H1 (cell line): ENCODE results near the gene OSTC. TPM values are rescaled to one million over a fixed set of nuclear protein-coding genes. Genes with fewer than 3 reads are reported as not detected.

Source experiments
- CTCF ChIA-PET: fragments of 300-600 bp; sonication (Branson Sonifier 250); formaldehyde crosslinking; loops from one replicate; lab custom pipeline; 2021; ENCODE audit not compliant: partially characterized antibody; lab: Charles Lee
- POLR2A ChIA-PET: fragments of 300-600 bp; sonication (Branson Sonifier 250); formaldehyde crosslinking; loops from one replicate; lab custom pipeline; 2021; ENCODE audit warnings: inconsistent platforms; ENCODE audit not compliant: partially characterized antibody; lab: Charles Lee
- DNase-seq, 2 experiments: peaks; one replicate each; pipeline versions ENCODE4 v3.0.0 to v3.0.0-alpha.2; 2010 to 2022; ENCODE audit warnings: low spot score in 2 of 2, low read depth in 1 of 2, mixed read lengths in 1 of 2
- FAIRE-seq: peaks from 2 replicates; lab custom pipeline; 2011; peaks lifted over from hg19 to GRCh38; lab: Jason Lieb, UNC
- H2AFZ ChIP-seq: 2 replicates; pipeline ENCODE4 v1.8.1; 2012; ENCODE audit warnings: low read length, inconsistent platforms
- H2AK5ac ChIP-seq: 2 replicates; pipeline ENCODE4 v1.6.1; 2013; ENCODE audit warnings: low read depth, low read length
- H2BK120ac ChIP-seq: replicated peaks from 2 replicates; pipeline ENCODE3; 2013; ENCODE audit warnings: low read depth, low read length, inconsistent platforms
- H2BK12ac ChIP-seq: 2 replicates; pipeline ENCODE4 v1.6.1; 2013; ENCODE audit warnings: low read depth, low read length
- H2BK15ac ChIP-seq: 2 replicates; pipeline ENCODE4 v1.6.1; 2013; ENCODE audit warnings: low read length
- H2BK20ac ChIP-seq: 2 replicates; pipeline ENCODE4 v1.6.1; 2013; ENCODE audit warnings: low read length
- H2BK5ac ChIP-seq: 2 replicates; pipeline ENCODE4 v1.6.1; 2013; ENCODE audit warnings: low read depth, low read length
- H3K14ac ChIP-seq: 2 replicates; pipeline ENCODE4 v1.6.1; 2013; ENCODE audit warnings: inconsistent platforms; ENCODE audit not compliant: insufficient read length
- H3K18ac ChIP-seq: 2 replicates; pipeline ENCODE4 v1.6.1; 2013; ENCODE audit warnings: low read length; ENCODE audit errors: extremely low read depth
- H3K23ac ChIP-seq: 2 replicates; pipeline ENCODE4 v1.6.1; 2013; ENCODE audit warnings: inconsistent platforms; ENCODE audit not compliant: insufficient read length
- H3K23me2 ChIP-seq: 2 replicates; pipeline ENCODE4 v1.6.1; 2013; ENCODE audit warnings: low read depth, low read length
- H3K27ac ChIP-seq: 2 replicates; pipeline ENCODE4 v1.6.1; 2011; ENCODE audit warnings: low read depth, low read length, inconsistent platforms
- H3K27me3 ChIP-seq, 4 experiments: replicated peaks in 1 of 4; 1 replicate in 1 of 4; 2 replicates in 3 of 4; pipeline versions ENCODE4 v1.6.1 to v1.8.1; 2011 to 2013; ENCODE audit warnings: low read length in 3 of 4, mild to moderate bottlenecking in 3 of 4, inconsistent platforms in 2 of 4, mixed read lengths in 2 of 4, moderate library complexity in 1 of 4; ENCODE audit not compliant: control insufficient read depth in 3 of 4, insufficient read depth in 3 of 4; ENCODE audit errors: extremely low read depth in 1 of 4
- H3K36me3 ChIP-seq, 4 experiments: 2 replicates each; pipeline versions ENCODE4 v1.6.1 to v1.8.1; 2011 to 2013; ENCODE audit warnings: mild to moderate bottlenecking in 4 of 4, low read length in 3 of 4, moderate library complexity in 2 of 4, control low read depth in 1 of 4, inconsistent platforms in 1 of 4; ENCODE audit not compliant: insufficient read depth in 4 of 4, control insufficient read depth in 2 of 4
- H3K4ac ChIP-seq: replicated peaks from 2 replicates; pipeline ENCODE3; 2013; ENCODE audit warnings: low read length, low read depth, mixed read lengths, inconsistent platforms; ENCODE audit not compliant: insufficient read length
- H3K4me1 ChIP-seq, 4 experiments: replicated peaks in 1 of 4; 1 replicate in 1 of 4; 2 replicates in 3 of 4; pipeline versions ENCODE4 v1.6.1 to v1.8.1; 2011 to 2013; ENCODE audit warnings: low read length in 3 of 4, inconsistent platforms in 2 of 4, mixed read lengths in 1 of 4; ENCODE audit not compliant: insufficient read depth in 4 of 4, control insufficient read depth in 3 of 4
- H3K4me2 ChIP-seq, 2 experiments: 2 replicates each; pipeline versions ENCODE4 v1.6.1 to v1.8.1; 2011 to 2013; ENCODE audit warnings: low read depth in 2 of 2, low read length in 2 of 2, control low read depth in 1 of 2, inconsistent platforms in 1 of 2, mild to moderate bottlenecking in 1 of 2; ENCODE audit not compliant: insufficient read depth in 1 of 2
- H3K4me3 ChIP-seq, 4 experiments: fragments of 200-600, 300-600 bp in 1 of 4; sonication (generic), shearing (Covaris generic), sonication (Bioruptor Twin) in 1 of 4; 2 replicates each; pipeline versions ENCODE4 v1.5.1 to v1.8.1; 2011 to 2016; ENCODE audit warnings: low read length in 4 of 4, low read depth in 3 of 4, control low read depth in 2 of 4, inconsistent platforms in 2 of 4, mild to moderate bottlenecking in 2 of 4, mixed read lengths in 1 of 4, moderate library complexity in 1 of 4; ENCODE audit not compliant: insufficient read depth in 2 of 4; ENCODE audit errors: extremely low read depth in 1 of 4
- H3K56ac ChIP-seq: replicated peaks from 2 replicates; pipeline ENCODE3; 2013; ENCODE audit warnings: low read depth, mild to moderate bottlenecking, mixed read lengths, low read length, inconsistent platforms; ENCODE audit not compliant: insufficient read length
- H3K79me1 ChIP-seq: 2 replicates; pipeline ENCODE4 v1.6.1; 2013; ENCODE audit warnings: low read depth, low read length, control low read depth
- H3K79me2 ChIP-seq, 2 experiments: 2 replicates each; pipeline versions ENCODE4 v1.6.1 to v1.8.1; 2012 to 2013; ENCODE audit warnings: low read length in 2 of 2, mild to moderate bottlenecking in 2 of 2, inconsistent platforms in 1 of 2; ENCODE audit not compliant: insufficient read depth in 2 of 2, control insufficient read depth in 1 of 2
- H3K9ac ChIP-seq, 4 experiments: replicated peaks in 1 of 4; 1 replicate in 1 of 4; 2 replicates in 3 of 4; pipeline versions ENCODE4 v1.6.1 to v1.8.1; 2011 to 2013; ENCODE audit warnings: low read depth in 3 of 4, low read length in 3 of 4, control low read depth in 2 of 4, mild to moderate bottlenecking in 2 of 4, moderate library complexity in 2 of 4, inconsistent platforms in 1 of 4; ENCODE audit errors: extremely low read depth in 1 of 4
- H3K9me3 ChIP-seq, 2 experiments: 2 replicates each; pipeline versions ENCODE4 v1.6.1 to v1.8.1; 2012 to 2013; ENCODE audit warnings: mild to moderate bottlenecking in 2 of 2, moderate library complexity in 2 of 2, control low read depth in 1 of 2, inconsistent platforms in 1 of 2, low read depth in 1 of 2, low read length in 1 of 2, mixed read lengths in 1 of 2; ENCODE audit not compliant: insufficient read depth in 2 of 2
- H4K20me1 ChIP-seq, 2 experiments: replicated peaks in 1 of 2; 2 replicates each; pipeline versions ENCODE3 to v1.8.1; 2011 to 2013; ENCODE audit warnings: inconsistent platforms in 2 of 2, low read length in 2 of 2, mild to moderate bottlenecking in 1 of 2; ENCODE audit not compliant: insufficient read depth in 2 of 2, control insufficient read depth in 1 of 2
- H4K5ac ChIP-seq: 2 replicates; pipeline ENCODE4 v1.6.1; 2013; ENCODE audit warnings: low read length, low read depth, mixed read lengths, inconsistent platforms; ENCODE audit not compliant: insufficient read length
- H4K8ac ChIP-seq: 2 replicates; pipeline ENCODE4 v1.8.0; 2013; ENCODE audit warnings: mild to moderate bottlenecking, moderate library complexity, low read length, inconsistent platforms; ENCODE audit not compliant: insufficient read depth; ENCODE audit errors: extremely low read depth
- H4K91ac ChIP-seq: replicated peaks from 2 replicates; pipeline ENCODE3; 2013; ENCODE audit warnings: low read length, mixed read lengths, inconsistent platforms; ENCODE audit not compliant: insufficient read length
- ATF2 ChIP-seq: IDR thresholded peaks from 2 replicates; pipeline ENCODE4 v1.6.1; 2012; ENCODE audit warnings: low read length, inconsistent platforms
- GTF2F1 ChIP-seq: IDR thresholded peaks from 2 replicates; pipeline ENCODE4 v1.6.1; 2012; ENCODE audit warnings: low read depth, low read length, improper control_type of control experiment, borderline replicate concordance
- HDAC2 ChIP-seq, 2 experiments: fragments of 300-600 bp in 1 of 2; sonication (generic) in 1 of 2; IDR thresholded peaks; 2 replicates each; pipeline ENCODE4 v1.6.1; 2011 to 2012; ENCODE audit warnings: low read depth in 2 of 2, low read length in 2 of 2, mild to moderate bottlenecking in 2 of 2, moderate library complexity in 2 of 2, borderline replicate concordance in 1 of 2, inconsistent platforms in 1 of 2
- KDM4A ChIP-seq: IDR thresholded peaks from one replicate; pipeline ENCODE4 v1.7.1; 2012; ENCODE audit warnings: low read depth, mild to moderate bottlenecking, moderate library complexity, low read length, inconsistent platforms; ENCODE audit not compliant: severe bottlenecking
- NANOG ChIP-seq: IDR thresholded peaks from 2 replicates; pipeline ENCODE4 v1.6.1; 2011; ENCODE audit warnings: low read length, low read depth, mild to moderate bottlenecking, inconsistent platforms; ENCODE audit not compliant: insufficient read depth, poor library complexity, severe bottlenecking
- RBBP5 ChIP-seq: IDR thresholded peaks from 2 replicates; pipeline ENCODE4 v1.7.1; 2012; ENCODE audit warnings: low read depth, mild to moderate bottlenecking, inconsistent platforms, low read length, moderate library complexity, borderline replicate concordance
- SIX5 ChIP-seq: IDR thresholded peaks from 2 replicates; pipeline ENCODE4 v1.6.1; 2011; ENCODE audit warnings: mild to moderate bottlenecking, low read depth, low read length
- SUZ12 ChIP-seq: fragments of 200-600 bp; sonication (generic); IDR thresholded peaks from 2 replicates; pipeline ENCODE4 v1.6.1; 2012; ENCODE audit warnings: mild to moderate bottlenecking, inconsistent platforms, low read length, moderate library complexity, mixed read lengths
- WGBS, 2 experiments: shearing (Covaris generic) in 1 of 2; methylation state at CpG; one replicate each; pipeline versions ENCODE4 v1.1.6 to v1.1.7; 2013 to 2015; ENCODE audit warnings: low lambda C conversion rate in 2 of 2, mixed read lengths in 2 of 2, inconsistent platforms in 1 of 2, low coverage in 1 of 2, missing lambda C conversion rate in 1 of 2; ENCODE audit not compliant: insufficient replicate concordance in 2 of 2, insufficient coverage in 1 of 2, insufficient read length in 1 of 2; ENCODE audit errors: extremely low coverage in 1 of 2, missing lambda C conversion rate in 1 of 2; 5-methylcytosine and 5-hydroxymethylcytosine counted together
- polyA plus RNA-seq, 7 experiments: library from polyadenylated mRNA; depleted of rRNA in 3 of 7; stranded (reverse) in 5 of 7; unstranded in 2 of 7; fragments of >200 nt in 5 of 7; fragments of 200-250 nt in 2 of 7; gene quantifications; 1 replicate in 5 of 7; 2 replicates in 1 of 7; 4 replicates in 1 of 7; pipeline versions ENCODE4 v1.2.1 to v1.2.3, GENCODE V29; 2011 to 2013; ENCODE audit warnings: missing spikeins in 2 of 7, mixed read lengths in 2 of 7
- total RNA-seq: library from RNA; stranded (reverse); fragmentation: NEBNext Ultra II Directional; extraction: Animal tissue kit (Norgen Biotek cat#: 25700); gene quantifications from 2 replicates; pipeline ENCODE4 v1.2.1, GENCODE V29; 2021

Gene OSTC
- total and polyA plus RNA-seq, 2 of the 8 experiments (the other 6 are each of a cell fraction or from before 2014, with no cell fraction given) = 165 to 176 TPM

- no peak for DNase-seq
- WGBS, 2 experiments = 92% methylated on average over 7 of the region's 7 CpGs; no CpG with 5 or more reads in 1 of the 2 experiments
Observed at GRCh38 chr4:108709722-108710121, 59.3 kb downstream of the OSTC start.

More at GRCh38 chr4:108709722-108710121, 59.3 kb downstream of the OSTC start:
- no peaks in the 10 kb centered on the region for H3K27me3 ChIP-seq
- no peak for FAIRE-seq
- H4K8ac ChIP-seq = no peak overlapping the region
- no peak overlapping the region for H2AK5ac ChIP-seq
- no peak overlapping the region for H3K4me3 ChIP-seq
- no peak overlapping the region for H3K27ac ChIP-seq
- no peak overlapping the region for H3K4ac ChIP-seq
- H4K5ac ChIP-seq = no peak overlapping the region
- no peak overlapping the region for H3K4me2 ChIP-seq
- no peaks in the 10 kb centered on the region for H3K9me3 ChIP-seq
- no peaks in the 10 kb centered on the region for H3K23me2 ChIP-seq
- H2BK120ac ChIP-seq = no peak overlapping the region
- no peak overlapping the region for H4K91ac ChIP-seq
- H2BK20ac ChIP-seq = no peak overlapping the region
- no peaks in the 10 kb centered on the region for H3K79me1 ChIP-seq
- no peak overlapping the region for H2AFZ ChIP-seq
- H3K56ac ChIP-seq = no peak overlapping the region
- POLR2A ChIA-PET = no interaction called here
- no peak overlapping the region for H2BK12ac ChIP-seq
- H3K18ac ChIP-seq = no peak overlapping the region
- CTCF ChIA-PET = no interaction called here
- H3K14ac ChIP-seq = no peak overlapping the region
- H3K79me2 ChIP-seq = no peaks in the 10 kb centered on the region
- H3K4me1 ChIP-seq = peaks cover 0 to under 1% (median 0%) of the 10 kb centered on the region in 4 experiments; a peak in 1 of 7 replicates
- H4K20me1 ChIP-seq = no peaks in the 10 kb centered on the region
- H3K36me3 ChIP-seq = no peaks in the 10 kb centered on the region
- H3K23ac ChIP-seq = no peak overlapping the region
- H2BK15ac ChIP-seq = no peak overlapping the region
- H2BK5ac ChIP-seq = no peak overlapping the region
- no peak overlapping the region for H3K9ac ChIP-seq
- no peak for TF ChIP-seq RBBP5
- TF ChIP-seq SIX5 = no peak
- TF ChIP-seq KDM4A = no peak
- no peak for TF ChIP-seq SUZ12
- TF ChIP-seq NANOG = no peak
- TF ChIP-seq HDAC2 (IDR thresholded peaks at IDR 0.05; ENCODE audit: borderline replicate concordance in 1 of 2, low read depth in 2 of 2, low read length in 2 of 2) = no peak
- no peak for TF ChIP-seq ATF2
- TF ChIP-seq GTF2F1 = no peak
